ENCODE results near the gene TMEM45B. TPM values are rescaled to one million over a fixed set of nuclear protein-coding genes. Genes with fewer than 3 reads are reported as not detected.
A peak's percentile ranks its signal among the peaks of the same experiment; 100 is the strongest.
"Not testable (repeated sequence)": the region's sequence is repeated elsewhere in the genome, so short reads cannot be mapped to it uniquely, and the experiment has no call there.

TMEM45B gene
- total and polyA plus RNA-seq, 2 of the 13 experiments (the other 11 are each of a cell fraction or from before 2014, with no cell fraction given): 29.1 to 181 TPM

- H4K20me1 ChIP-seq (ENCODE audit: insufficient read depth, low read length); H2AFZ ChIP-seq (ENCODE audit: low read length); H3K79me2 ChIP-seq (ENCODE audit: insufficient read depth, low read length); H3K36me3 ChIP-seq (replicated peaks in 1 of 2; ENCODE audit: control insufficient read depth in 1 of 2, insufficient read depth in 2 of 2, low read length in 2 of 2); DNase-seq (ENCODE audit: low spot score); FAIRE-seq; H3K27ac ChIP-seq (ENCODE audit: extremely low read length, insufficient read depth, low read length); H3K27me3 ChIP-seq (ENCODE audit: control insufficient read depth in 1 of 2, insufficient read depth in 2 of 2, low read length in 2 of 2); H3K9ac ChIP-seq (ENCODE audit: insufficient read depth, low read depth, low read length); POLR2A ChIA-PET; H3K4me3 ChIP-seq (replicated peaks in 1 of 3; ENCODE audit: insufficient read depth in 1 of 3, low read depth in 2 of 3, low read length in 3 of 3); ATAC-seq; H3K4me2 ChIP-seq (ENCODE audit: low read depth, low read length); H3K9me3 ChIP-seq (ENCODE audit: low read length); BruUV-seq (replicated peaks): not testable (repeated sequence)
- CTCF ChIA-PET (ENCODE audit: low intra/inter-chr PET ratio, low total read pairs): interaction anchor here (1.1 kb wide), 1 partner anchor 95 kb away, joined by 3 read pairs; no protein-coding TSS in a partner anchor
- in situ Hi-C loops (cut with HindIII; ENCODE audit: extremely low pct_ligation_motif_present, low pct_unique_long_range_greater_than_20kb): loop anchor here (10.0 to 25.0 kb wide), 2 partner anchors 89 to 351 kb away; no protein-coding TSS in a partner anchor
- intact Hi-C loops (cut with micrococcal nuclease; ENCODE audit: unreplicated experiment): loop anchor here (5.0 kb wide), 4 partner anchors 41 to 346 kb away; no protein-coding TSS in a partner anchor
- peaks cover 45% of the 10 kb centered on the region for H3K4me1 ChIP-seq (ENCODE audit: insufficient read depth, low read length)
- 52% methylated on average over 2 of the region's 2 CpGs for WGBS (ENCODE audit: low lambda C conversion rate)
Measured at GRCh38 chr11:129786112-129786416, 29.6 kb upstream of the TMEM45B start.

GRCh38 chr11:129787532-129788155 lies 28.0 kb upstream of the TMEM45B start:
- peaks cover 60% of the 10 kb centered on the region for H3K4me1 ChIP-seq (ENCODE audit: insufficient read depth, low read length)
- intact Hi-C loops (cut with micrococcal nuclease; ENCODE audit: unreplicated experiment): loop anchor here (5.0 kb wide), 4 partner anchors 40 to 345 kb away; no protein-coding TSS in a partner anchor
- ChIA-PET POLR2A (no interaction called here), CTCF (ENCODE audit: low intra/inter-chr PET ratio, low total read pairs) (no interaction called here)
- ATAC-seq: no peak
- H2AFZ ChIP-seq (ENCODE audit: low read length): no peak overlapping the region
- H3K36me3 ChIP-seq (replicated peaks in 1 of 2; ENCODE audit: control insufficient read depth in 1 of 2, insufficient read depth in 2 of 2, low read length in 2 of 2): no peaks in the 10 kb centered on the region
- H3K27ac ChIP-seq (ENCODE audit: extremely low read length, insufficient read depth, low read length): no peak overlapping the region
- no peaks in the 10 kb centered on the region for H3K79me2 ChIP-seq (ENCODE audit: insufficient read depth, low read length)
- no peak overlapping the region for H3K9ac ChIP-seq (ENCODE audit: insufficient read depth, low read depth, low read length)
- H3K4me3 ChIP-seq (replicated peaks in 1 of 3; ENCODE audit: insufficient read depth in 1 of 3, low read depth in 2 of 3, low read length in 3 of 3): no peak overlapping the region
- no peak for DNase-seq (ENCODE audit: low spot score)
- H3K4me2 ChIP-seq (ENCODE audit: low read depth, low read length): no peak overlapping the region
- no TSS peak for BruUV-seq (replicated peaks)
- WGBS (ENCODE audit: low lambda C conversion rate): 90% methylated on average over 2 of the region's 2 CpGs
- no peaks in the 10 kb centered on the region for H3K9me3 ChIP-seq (ENCODE audit: low read length)
- TF ChIP-seq ATF6 (CRISPR knock-in tag; conservative IDR thresholded peaks at IDR 0.05): no peak
- peak; percentile 23; the same call in 1 of the 2 replicates for TF ChIP-seq CEBPG (CRISPR knock-in tag; IDR thresholded peaks at IDR 0.05)
- no peaks in the 10 kb centered on the region for H4K20me1 ChIP-seq (ENCODE audit: insufficient read depth, low read length)
- no peak for FAIRE-seq
- H3K27me3 ChIP-seq (ENCODE audit: control insufficient read depth in 1 of 2, insufficient read depth in 2 of 2, low read length in 2 of 2): 0 out of 5 replicates have a peak, but pooled peaks cover 0 to under 1% of the 10 kb centered on the region in 2 experiments
- in situ Hi-C loops (cut with HindIII; ENCODE audit: extremely low pct_ligation_motif_present, low pct_unique_long_range_greater_than_20kb): loop anchor here (10.0 to 25.0 kb wide), 2 partner anchors 87 to 350 kb away; no protein-coding TSS in a partner anchor
